ENCODE measurements around the gene PTPN14.

The PTPN14 gene

GRCh38 chr1:214354440-214355148 lies 196.8 kb downstream of the PTPN14 start:
- DNase-seq (ENCODE audit: extremely low spot score, insufficient read length, low read depth) (no peak), FAIRE-seq (no peak)

- no peak for FAIRE-seq
- no peak for DNase-seq (ENCODE audit: extremely low spot score, insufficient read length, low read depth)
Observed at GRCh38 chr1:214352838-214353237, 198.6 kb downstream of the PTPN14 start.

GRCh38 chr1:214351551-214352277 lies 199.7 kb downstream of the PTPN14 start:
- no peak for FAIRE-seq
- DNase-seq (ENCODE audit: extremely low spot score, insufficient read length, low read depth), result no peak

- FAIRE-seq, result no peak
- DNase-seq (ENCODE audit: extremely low spot score, insufficient read length, low read depth), result no peak
Observed at GRCh38 chr1:214349781-214350180, 201.6 kb downstream of the PTPN14 start.

- no peak for FAIRE-seq
Observed at GRCh38 chr1:214349008-214349407, 202.4 kb downstream of the PTPN14 start.

GRCh38 chr1:214344897-214345296 lies 206.5 kb downstream of the PTPN14 start:
- FAIRE-seq, result no peak
- DNase-seq (ENCODE audit: extremely low spot score, insufficient read length, low read depth), result no peak

More at GRCh38 chr1:214349008-214349407, 202.4 kb downstream of the PTPN14 start:
- DNase-seq (ENCODE audit: extremely low spot score, insufficient read length, low read depth), result no peak

GRCh38 chr1:214342525-214342924 lies 208.9 kb downstream of the PTPN14 start:
- DNase-seq (ENCODE audit: extremely low spot score, insufficient read length, low read depth) (no peak), FAIRE-seq (no peak)

GRCh38 chr1:214341932-214342331 lies 209.5 kb downstream of the PTPN14 start:
- FAIRE-seq, result no peak

GRCh38 chr1:214341459-214341858 lies 209.9 kb downstream of the PTPN14 start:
- no peak for FAIRE-seq

More at GRCh38 chr1:214341932-214342331, 209.5 kb downstream of the PTPN14 start:
- no peak for DNase-seq (ENCODE audit: extremely low spot score, insufficient read length, low read depth)

GRCh38 chr1:214338212-214338611 lies 213.2 kb downstream of the PTPN14 start:
- FAIRE-seq (no peak), DNase-seq (ENCODE audit: extremely low spot score, insufficient read length, low read depth) (no peak)

More at GRCh38 chr1:214341459-214341858, 209.9 kb downstream of the PTPN14 start:
- DNase-seq (ENCODE audit: extremely low spot score, insufficient read length, low read depth), result no peak

GRCh38 chr1:214337511-214337910 lies 213.9 kb downstream of the PTPN14 start:
- DNase-seq (ENCODE audit: extremely low spot score, insufficient read length, low read depth), result no peak
- FAIRE-seq, result no peak

- DNase-seq (ENCODE audit: extremely low spot score, insufficient read length, low read depth) (no peak), FAIRE-seq (no peak)
Observed at GRCh38 chr1:214337015-214337414, 214.4 kb downstream of the PTPN14 start.

GRCh38 chr1:214335567-214335966 lies 215.8 kb downstream of the PTPN14 start:
- DNase-seq (ENCODE audit: extremely low spot score, insufficient read length, low read depth) (no peak), FAIRE-seq (no peak)

GRCh38 chr1:214332946-214333798 lies 218.2 kb downstream of the PTPN14 start:
- no peak for DNase-seq (ENCODE audit: extremely low spot score, insufficient read length, low read depth)
- FAIRE-seq, result peak; percentile 80

- peak; percentile 40 for DNase-seq (ENCODE audit: extremely low spot score, insufficient read length, low read depth)
- peak; percentile 83 for FAIRE-seq
Observed at GRCh38 chr1:214331827-214332423, 219.5 kb downstream of the PTPN14 start.

GRCh38 chr1:214331180-214331579 lies 220.2 kb downstream of the PTPN14 start:
- DNase-seq (ENCODE audit: extremely low spot score, insufficient read length, low read depth), result no peak

GRCh38 chr1:214330715-214331114 lies 220.7 kb downstream of the PTPN14 start:
- DNase-seq (ENCODE audit: extremely low spot score, insufficient read length, low read depth), result no peak
- FAIRE-seq, result no peak

More at GRCh38 chr1:214331180-214331579, 220.2 kb downstream of the PTPN14 start:
- FAIRE-seq, result no peak

GRCh38 chr1:214330222-214330621 lies 221.2 kb downstream of the PTPN14 start:
- no peak for FAIRE-seq

GRCh38 chr1:214329470-214330220 lies 221.8 kb downstream of the PTPN14 start:
- DNase-seq (ENCODE audit: extremely low spot score, insufficient read length, low read depth) (no peak), FAIRE-seq (no peak)

More at GRCh38 chr1:214330222-214330621, 221.2 kb downstream of the PTPN14 start:
- DNase-seq (ENCODE audit: extremely low spot score, insufficient read length, low read depth), result no peak
